H1 (cell line): ENCODE data around the gene NEURL1B. TPM values are rescaled to one million over a fixed set of nuclear protein-coding genes. Genes with fewer than 3 reads are reported as not detected.

Source experiments
- CTCF ChIA-PET: fragments of 300-600 bp; sonication (Branson Sonifier 250); formaldehyde crosslinking; loops from one replicate; lab custom pipeline; 2021; ENCODE audit not compliant: partially characterized antibody; lab: Charles Lee
- POLR2A ChIA-PET: fragments of 300-600 bp; sonication (Branson Sonifier 250); formaldehyde crosslinking; loops from one replicate; lab custom pipeline; 2021; ENCODE audit warnings: inconsistent platforms; ENCODE audit not compliant: partially characterized antibody; lab: Charles Lee
- DNase-seq, 2 experiments: peaks; one replicate each; pipeline versions ENCODE4 v3.0.0 to v3.0.0-alpha.2; 2010 to 2022; ENCODE audit warnings: low spot score in 2 of 2, low read depth in 1 of 2, mixed read lengths in 1 of 2
- FAIRE-seq: peaks from 2 replicates; lab custom pipeline; 2011; peaks lifted over from hg19 to GRCh38; lab: Jason Lieb, UNC
- H2AFZ ChIP-seq: 2 replicates; pipeline ENCODE4 v1.8.1; 2012; ENCODE audit warnings: low read length, inconsistent platforms
- H2AK5ac ChIP-seq: 2 replicates; pipeline ENCODE4 v1.6.1; 2013; ENCODE audit warnings: low read depth, low read length
- H2BK120ac ChIP-seq: replicated peaks from 2 replicates; pipeline ENCODE3; 2013; ENCODE audit warnings: low read depth, low read length, inconsistent platforms
- H2BK12ac ChIP-seq: 2 replicates; pipeline ENCODE4 v1.6.1; 2013; ENCODE audit warnings: low read depth, low read length
- H2BK15ac ChIP-seq: 2 replicates; pipeline ENCODE4 v1.6.1; 2013; ENCODE audit warnings: low read length
- H2BK20ac ChIP-seq: 2 replicates; pipeline ENCODE4 v1.6.1; 2013; ENCODE audit warnings: low read length
- H2BK5ac ChIP-seq: 2 replicates; pipeline ENCODE4 v1.6.1; 2013; ENCODE audit warnings: low read depth, low read length
- H3K14ac ChIP-seq: 2 replicates; pipeline ENCODE4 v1.6.1; 2013; ENCODE audit warnings: inconsistent platforms; ENCODE audit not compliant: insufficient read length
- H3K18ac ChIP-seq: 2 replicates; pipeline ENCODE4 v1.6.1; 2013; ENCODE audit warnings: low read length; ENCODE audit errors: extremely low read depth
- H3K23ac ChIP-seq: 2 replicates; pipeline ENCODE4 v1.6.1; 2013; ENCODE audit warnings: inconsistent platforms; ENCODE audit not compliant: insufficient read length
- H3K23me2 ChIP-seq: 2 replicates; pipeline ENCODE4 v1.6.1; 2013; ENCODE audit warnings: low read depth, low read length
- H3K27ac ChIP-seq: 2 replicates; pipeline ENCODE4 v1.6.1; 2011; ENCODE audit warnings: low read depth, low read length, inconsistent platforms
- H3K27me3 ChIP-seq, 4 experiments: replicated peaks in 1 of 4; 1 replicate in 1 of 4; 2 replicates in 3 of 4; pipeline versions ENCODE4 v1.6.1 to v1.8.1; 2011 to 2013; ENCODE audit warnings: low read length in 3 of 4, mild to moderate bottlenecking in 3 of 4, inconsistent platforms in 2 of 4, mixed read lengths in 2 of 4, moderate library complexity in 1 of 4; ENCODE audit not compliant: control insufficient read depth in 3 of 4, insufficient read depth in 3 of 4; ENCODE audit errors: extremely low read depth in 1 of 4
- H3K36me3 ChIP-seq, 4 experiments: 2 replicates each; pipeline versions ENCODE4 v1.6.1 to v1.8.1; 2011 to 2013; ENCODE audit warnings: mild to moderate bottlenecking in 4 of 4, low read length in 3 of 4, moderate library complexity in 2 of 4, control low read depth in 1 of 4, inconsistent platforms in 1 of 4; ENCODE audit not compliant: insufficient read depth in 4 of 4, control insufficient read depth in 2 of 4
- H3K4ac ChIP-seq: replicated peaks from 2 replicates; pipeline ENCODE3; 2013; ENCODE audit warnings: low read length, low read depth, mixed read lengths, inconsistent platforms; ENCODE audit not compliant: insufficient read length
- H3K4me1 ChIP-seq, 4 experiments: replicated peaks in 1 of 4; 1 replicate in 1 of 4; 2 replicates in 3 of 4; pipeline versions ENCODE4 v1.6.1 to v1.8.1; 2011 to 2013; ENCODE audit warnings: low read length in 3 of 4, inconsistent platforms in 2 of 4, mixed read lengths in 1 of 4; ENCODE audit not compliant: insufficient read depth in 4 of 4, control insufficient read depth in 3 of 4
- H3K4me2 ChIP-seq, 2 experiments: 2 replicates each; pipeline versions ENCODE4 v1.6.1 to v1.8.1; 2011 to 2013; ENCODE audit warnings: low read depth in 2 of 2, low read length in 2 of 2, control low read depth in 1 of 2, inconsistent platforms in 1 of 2, mild to moderate bottlenecking in 1 of 2; ENCODE audit not compliant: insufficient read depth in 1 of 2
- H3K4me3 ChIP-seq, 4 experiments: fragments of 200-600, 300-600 bp in 1 of 4; sonication (generic), shearing (Covaris generic), sonication (Bioruptor Twin) in 1 of 4; 2 replicates each; pipeline versions ENCODE4 v1.5.1 to v1.8.1; 2011 to 2016; ENCODE audit warnings: low read length in 4 of 4, low read depth in 3 of 4, control low read depth in 2 of 4, inconsistent platforms in 2 of 4, mild to moderate bottlenecking in 2 of 4, mixed read lengths in 1 of 4, moderate library complexity in 1 of 4; ENCODE audit not compliant: insufficient read depth in 2 of 4; ENCODE audit errors: extremely low read depth in 1 of 4
- H3K56ac ChIP-seq: replicated peaks from 2 replicates; pipeline ENCODE3; 2013; ENCODE audit warnings: low read depth, mild to moderate bottlenecking, mixed read lengths, low read length, inconsistent platforms; ENCODE audit not compliant: insufficient read length
- H3K79me1 ChIP-seq: 2 replicates; pipeline ENCODE4 v1.6.1; 2013; ENCODE audit warnings: low read depth, low read length, control low read depth
- H3K79me2 ChIP-seq, 2 experiments: 2 replicates each; pipeline versions ENCODE4 v1.6.1 to v1.8.1; 2012 to 2013; ENCODE audit warnings: low read length in 2 of 2, mild to moderate bottlenecking in 2 of 2, inconsistent platforms in 1 of 2; ENCODE audit not compliant: insufficient read depth in 2 of 2, control insufficient read depth in 1 of 2
- H3K9ac ChIP-seq, 4 experiments: replicated peaks in 1 of 4; 1 replicate in 1 of 4; 2 replicates in 3 of 4; pipeline versions ENCODE4 v1.6.1 to v1.8.1; 2011 to 2013; ENCODE audit warnings: low read depth in 3 of 4, low read length in 3 of 4, control low read depth in 2 of 4, mild to moderate bottlenecking in 2 of 4, moderate library complexity in 2 of 4, inconsistent platforms in 1 of 4; ENCODE audit errors: extremely low read depth in 1 of 4
- H3K9me3 ChIP-seq, 2 experiments: 2 replicates each; pipeline versions ENCODE4 v1.6.1 to v1.8.1; 2012 to 2013; ENCODE audit warnings: mild to moderate bottlenecking in 2 of 2, moderate library complexity in 2 of 2, control low read depth in 1 of 2, inconsistent platforms in 1 of 2, low read depth in 1 of 2, low read length in 1 of 2, mixed read lengths in 1 of 2; ENCODE audit not compliant: insufficient read depth in 2 of 2
- H4K20me1 ChIP-seq, 2 experiments: replicated peaks in 1 of 2; 2 replicates each; pipeline versions ENCODE3 to v1.8.1; 2011 to 2013; ENCODE audit warnings: inconsistent platforms in 2 of 2, low read length in 2 of 2, mild to moderate bottlenecking in 1 of 2; ENCODE audit not compliant: insufficient read depth in 2 of 2, control insufficient read depth in 1 of 2
- H4K5ac ChIP-seq: 2 replicates; pipeline ENCODE4 v1.6.1; 2013; ENCODE audit warnings: low read length, low read depth, mixed read lengths, inconsistent platforms; ENCODE audit not compliant: insufficient read length
- H4K8ac ChIP-seq: 2 replicates; pipeline ENCODE4 v1.8.0; 2013; ENCODE audit warnings: mild to moderate bottlenecking, moderate library complexity, low read length, inconsistent platforms; ENCODE audit not compliant: insufficient read depth; ENCODE audit errors: extremely low read depth
- H4K91ac ChIP-seq: replicated peaks from 2 replicates; pipeline ENCODE3; 2013; ENCODE audit warnings: low read length, mixed read lengths, inconsistent platforms; ENCODE audit not compliant: insufficient read length
- BCL11A ChIP-seq, 2 experiments: IDR thresholded peaks; one replicate each; pipeline ENCODE4 v1.6.1; 2011; ENCODE audit warnings: low read depth in 2 of 2, low read length in 2 of 2, mild to moderate bottlenecking in 2 of 2
- CBX5 ChIP-seq: fragments of 300-800, 300-1000 bp; sonication (generic); IDR thresholded peaks from 2 replicates; pipeline ENCODE4 v1.7.1; 2016; ENCODE audit warnings: antibody characterized with exemption, low read length, low read depth
- CEBPB ChIP-seq: IDR thresholded peaks from 2 replicates; pipeline ENCODE4 v1.6.1; 2012; ENCODE audit warnings: low read depth, low read length
- CHD1 ChIP-seq: IDR thresholded peaks from 2 replicates; pipeline ENCODE4 v1.6.1; 2012; ENCODE audit warnings: low read depth, low read length, improper control_type of control experiment
- CTBP2 ChIP-seq: IDR thresholded peaks from 2 replicates; pipeline ENCODE4 v1.7.0; 2011; ENCODE audit warnings: borderline replicate concordance, mild to moderate bottlenecking, moderate library complexity, mixed read lengths, low read length; ENCODE audit not compliant: insufficient read depth, insufficient read length
- KDM1A ChIP-seq: fragments of 200-600, 300-600 bp; sonication (generic); IDR thresholded peaks from 2 replicates; pipeline ENCODE4 v1.7.1; 2016; ENCODE audit warnings: mild to moderate bottlenecking, low read length, borderline replicate concordance
- KDM4A ChIP-seq: IDR thresholded peaks from one replicate; pipeline ENCODE4 v1.7.1; 2012; ENCODE audit warnings: low read depth, mild to moderate bottlenecking, moderate library complexity, low read length, inconsistent platforms; ENCODE audit not compliant: severe bottlenecking
- KDM5A ChIP-seq: fragments of 200-600 bp; IDR thresholded peaks from 2 replicates; pipeline ENCODE4 v1.7.1; 2012; ENCODE audit warnings: mild to moderate bottlenecking, low read length, inconsistent platforms, mixed read lengths
- PHF8 ChIP-seq: fragments of 200-600 bp; sonication (generic); conservative IDR thresholded peaks from 2 replicates; pipeline ENCODE4 v1.7.1; 2012; ENCODE audit warnings: low read depth, mild to moderate bottlenecking, inconsistent platforms, low read length, moderate library complexity
- RNF2 ChIP-seq: fragments of 200-900, 300-1000 bp; sonication (generic); IDR thresholded peaks from 2 replicates; pipeline ENCODE4 v1.7.1; 2016; ENCODE audit warnings: borderline replicate concordance, low read depth, mild to moderate bottlenecking, antibody characterized with exemption, low read length; ENCODE audit not compliant: poor library complexity, severe bottlenecking; ENCODE audit errors: missing control alignments
- YY1 ChIP-seq: IDR thresholded peaks from 2 replicates; pipeline ENCODE4 v1.6.1; 2011; ENCODE audit warnings: low read depth, mild to moderate bottlenecking, low read length
- WGBS, 2 experiments: shearing (Covaris generic) in 1 of 2; methylation state at CpG; one replicate each; pipeline versions ENCODE4 v1.1.6 to v1.1.7; 2013 to 2015; ENCODE audit warnings: low lambda C conversion rate in 2 of 2, mixed read lengths in 2 of 2, inconsistent platforms in 1 of 2, low coverage in 1 of 2, missing lambda C conversion rate in 1 of 2; ENCODE audit not compliant: insufficient replicate concordance in 2 of 2, insufficient coverage in 1 of 2, insufficient read length in 1 of 2; ENCODE audit errors: extremely low coverage in 1 of 2, missing lambda C conversion rate in 1 of 2; 5-methylcytosine and 5-hydroxymethylcytosine counted together
- polyA plus RNA-seq, 7 experiments: library from polyadenylated mRNA; depleted of rRNA in 3 of 7; stranded (reverse) in 5 of 7; unstranded in 2 of 7; fragments of >200 nt in 5 of 7; fragments of 200-250 nt in 2 of 7; gene quantifications; 1 replicate in 5 of 7; 2 replicates in 1 of 7; 4 replicates in 1 of 7; pipeline versions ENCODE4 v1.2.1 to v1.2.3, GENCODE V29; 2011 to 2013; ENCODE audit warnings: missing spikeins in 2 of 7, mixed read lengths in 2 of 7
- total RNA-seq: library from RNA; stranded (reverse); fragmentation: NEBNext Ultra II Directional; extraction: Animal tissue kit (Norgen Biotek cat#: 25700); gene quantifications from 2 replicates; pipeline ENCODE4 v1.2.1, GENCODE V29; 2021

Gene NEURL1B
- total and polyA plus RNA-seq, 2 of the 8 experiments (the other 6 are each of a cell fraction or from before 2014, with no cell fraction given): 3.3 to 6.1 TPM

DNA sequence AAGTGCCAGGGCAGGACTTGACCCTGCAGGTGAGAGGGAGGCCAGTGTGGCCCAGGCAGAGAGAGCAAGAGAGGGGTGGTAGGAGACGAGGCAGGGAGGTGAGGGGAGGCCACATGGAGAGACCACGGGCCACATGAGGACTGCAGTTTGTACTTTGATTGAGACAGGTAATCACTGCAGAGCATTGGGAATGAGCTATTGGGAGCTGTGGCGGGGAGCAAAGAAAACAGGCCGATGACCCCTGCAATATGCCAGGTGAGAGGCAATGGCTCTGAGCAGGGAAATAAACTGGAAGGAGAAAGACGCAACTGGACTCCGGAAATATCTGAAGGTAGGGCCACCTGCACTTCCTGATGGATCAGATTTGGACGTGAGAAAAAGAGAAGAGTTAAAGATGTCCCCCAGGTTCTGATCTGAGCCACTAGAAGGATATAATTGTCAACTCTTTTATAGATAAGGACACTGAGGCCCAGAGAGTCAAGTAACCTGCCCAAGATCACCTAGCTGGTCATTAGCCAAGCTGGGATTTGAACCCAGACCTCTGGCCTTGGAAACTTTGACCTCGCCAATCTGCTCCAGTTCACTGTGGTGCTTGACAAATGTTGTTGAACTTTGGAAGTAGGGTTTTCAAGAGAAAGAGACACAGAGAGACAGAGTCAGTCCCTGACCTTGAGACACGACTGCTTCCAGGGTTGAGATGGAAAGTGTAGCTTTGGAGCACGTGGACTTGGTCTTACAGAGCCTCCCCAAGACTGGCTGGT is 87.6 kb downstream of the NEURL1B start:
- Histone ChIP-seq H3K23ac (no peak overlapping the region), H4K8ac (no peak overlapping the region), H4K20me1 (peaks cover 0 to 2% of the 10 kb centered on the region in 2 experiments), H2AK5ac (no peak overlapping the region), H2BK15ac (no peak overlapping the region), H2AFZ (no peak overlapping the region), H3K27me3 (peaks cover 0 to 2% (median 0%) of the 10 kb centered on the region in 4 experiments; a peak in 2 of 7 replicates), H3K4ac (no peak overlapping the region), H3K4me2 (no peak overlapping the region), H2BK12ac (no peak overlapping the region), H3K4me1 (peaks cover 0 to 6% (median under 1%) of the 10 kb centered on the region in 4 experiments; a peak in 2 of 7 replicates), H3K4me3 (no peak overlapping the region), H3K79me2 (no peaks in the 10 kb centered on the region), H3K18ac (no peak overlapping the region), H3K9me3 (no peaks in the 10 kb centered on the region), H2BK20ac (no peak overlapping the region), H3K56ac (no peak overlapping the region), H2BK5ac (no peak overlapping the region), H3K23me2 (no peaks in the 10 kb centered on the region), H4K91ac (no peak overlapping the region), H3K79me1 (no peaks in the 10 kb centered on the region), H2BK120ac (no peak overlapping the region), H3K36me3 (no peaks in the 10 kb centered on the region), H3K14ac (no peak overlapping the region), H3K27ac (no peak overlapping the region), H3K9ac (no peak overlapping the region), H4K5ac (no peak overlapping the region)
- ChIA-PET CTCF (interaction anchor here (0.8 to 3.7 kb wide), 5 partner anchors 8 to 219 kb away, joined by 3 to 20 read pairs (median 4); partner anchors contain the start of gene DUSP1), POLR2A (interaction anchor here (0.6 to 1.1 kb wide), 2 partner anchors 38 to 43 kb away, joined by 3 to 4 read pairs; no protein-coding TSS in a partner anchor)
- DNase-seq: no peak
- WGBS, 2 experiments: 78% methylated on average over 10 of the region's 10 CpGs; no CpG with 5 or more reads in 1 of the 2 experiments
- FAIRE-seq: no peak
- TF ChIP-seq KDM1A (no peak), BCL11A (IDR thresholded peaks at IDR 0.05; ENCODE audit: low read depth in 2 of 2, low read length in 2 of 2) (no peak), CTBP2 (no peak), CBX5 (no peak), KDM4A (no peak), CHD1 (no peak), KDM5A (no peak), PHF8 (no peak), CEBPB (no peak), YY1 (no peak), RNF2 (no peak)
